SK-N-SH (cell line): ENCODE results near the gene ZBTB34.

Experiments
- CTCF ChIP-seq: fragments of 200-600 bp; sonication (generic); IDR thresholded peaks from 2 replicates; pipeline ENCODE4 v1.6.1; 2017; ENCODE audit warnings: antibody characterized with exemption, mild to moderate bottlenecking, moderate library complexity
- MXI1 ChIP-seq: IDR thresholded peaks from 2 replicates; pipeline ENCODE4 v1.6.1; 2012; ENCODE audit warnings: mild to moderate bottlenecking, low read depth, low read length, improper control_type of control experiment
- POLR2AphosphoS5 ChIP-seq: IDR thresholded peaks from 2 replicates; pipeline ENCODE4 v1.6.1; 2012; ENCODE audit warnings: low read depth, low read length
- TEAD4 ChIP-seq: IDR thresholded peaks from 2 replicates; pipeline ENCODE4 v1.4.0; 2012; ENCODE audit warnings: mild to moderate bottlenecking, borderline replicate concordance; ENCODE audit not compliant: insufficient read depth
- ZBTB33 ChIP-seq: IDR thresholded peaks from 2 replicates; pipeline ENCODE4 v1.4.0; 2012; ENCODE audit warnings: low read depth, borderline replicate concordance

- TF ChIP-seq ZBTB33 (no peak), CTCF (no peak), POLR2AphosphoS5 (no peak), TEAD4 (no peak), MXI1 (no peak)
Observed at GRCh38 chr9:126830827-126831226, 29.6 kb upstream of the ZBTB34 start.
